ENCODE measurements around the gene CADPS. TPM values are rescaled to one million over a fixed set of nuclear protein-coding genes. Genes with fewer than 3 reads are reported as not detected.

CADPS gene
- total RNA-seq, 1 donor from 2014 or later, result 149 TPM

DNA sequence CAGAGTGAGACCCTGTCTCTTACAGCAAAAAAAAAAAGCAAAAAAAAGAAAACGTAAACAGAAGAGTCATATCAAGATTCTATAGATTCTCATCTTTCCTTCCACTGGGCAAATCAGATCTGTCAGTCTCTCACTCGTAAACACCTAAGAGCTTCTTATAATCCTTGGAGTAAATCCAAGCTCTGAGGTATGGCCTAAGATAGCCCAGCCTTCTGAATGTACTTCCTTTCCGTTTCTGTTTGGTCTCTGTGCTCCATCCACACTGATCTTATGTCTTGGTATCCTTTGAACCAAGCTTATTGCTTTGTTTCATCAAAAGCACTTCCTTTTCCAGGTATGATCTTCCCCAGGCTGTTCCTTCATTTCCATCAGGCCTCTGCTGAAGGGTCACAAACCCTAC, 137.8 kb downstream of the CADPS start:
- H3K9me3 Mint-ChIP-seq (ENCODE audit: low read depth), result peaks cover 12% of the 10 kb centered on the region
- no peak for DNase-seq (ENCODE audit: low spot score, unreplicated experiment)
- H3K27me3 Mint-ChIP-seq, result no peaks in the 10 kb centered on the region
- no peak for TF ChIP-seq CTCF (IDR thresholded peaks at IDR 0.05; ENCODE audit: unreplicated experiment)
- no peak overlapping the region for H3K4me3 Mint-ChIP-seq (ENCODE audit: low read depth)
- no peak overlapping the region for H3K27ac Mint-ChIP-seq
- H3K4me1 Mint-ChIP-seq (ENCODE audit: low read depth), result no peaks in the 10 kb centered on the region
- H3K36me3 Mint-ChIP-seq (ENCODE audit: insufficient read depth), result peaks cover 4% of the 10 kb centered on the region

DNA sequence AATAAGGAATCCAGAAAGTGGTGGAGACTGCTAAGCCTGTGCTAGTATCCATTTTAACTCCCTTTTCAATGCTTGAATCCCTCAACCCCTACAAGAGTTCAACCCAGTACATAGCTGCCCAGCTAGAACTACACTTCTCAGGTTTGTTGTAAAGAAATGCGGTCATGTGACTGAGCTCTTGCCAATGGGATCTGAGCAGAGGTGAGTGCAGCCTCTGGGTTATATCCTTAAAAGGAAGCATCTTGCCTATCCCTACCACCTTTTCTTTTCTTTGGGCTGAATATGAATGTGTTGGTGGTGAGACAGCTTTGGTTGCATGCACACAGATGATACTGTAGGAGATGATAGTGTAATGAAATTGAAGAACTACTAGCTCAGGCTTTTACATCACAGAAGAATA, 139.7 kb downstream of the CADPS start:
- Mint-ChIP-seq H3K4me3 (ENCODE audit: low read depth) (no peak overlapping the region), H3K27ac (no peak overlapping the region), H3K27me3 (no peaks in the 10 kb centered on the region), H3K36me3 (ENCODE audit: insufficient read depth) (peaks cover 3% of the 10 kb centered on the region), H3K4me1 (ENCODE audit: low read depth) (no peaks in the 10 kb centered on the region), H3K9me3 (ENCODE audit: low read depth) (peaks cover 4% of the 10 kb centered on the region)
- DNase-seq (ENCODE audit: low spot score, unreplicated experiment), result no peak
- no peak for TF ChIP-seq CTCF (IDR thresholded peaks at IDR 0.05; ENCODE audit: unreplicated experiment)

GRCh38 chr3:62732183-62732904, 142.9 kb downstream of the CADPS start:
- DNase-seq (ENCODE audit: low spot score, unreplicated experiment), result no peak
- Mint-ChIP-seq H3K9me3 (ENCODE audit: low read depth) (no peaks in the 10 kb centered on the region), H3K4me1 (ENCODE audit: low read depth) (peaks cover 4% of the 10 kb centered on the region), H3K27me3 (no peaks in the 10 kb centered on the region), H3K4me3 (ENCODE audit: low read depth) (no peak overlapping the region), H3K27ac (no peak overlapping the region), H3K36me3 (ENCODE audit: insufficient read depth) (no peaks in the 10 kb centered on the region)
- no peak for TF ChIP-seq CTCF (IDR thresholded peaks at IDR 0.05; ENCODE audit: unreplicated experiment)

- Mint-ChIP-seq H3K27ac (no peak overlapping the region), H3K36me3 (ENCODE audit: insufficient read depth) (no peaks in the 10 kb centered on the region), H3K27me3 (no peaks in the 10 kb centered on the region), H3K4me3 (ENCODE audit: low read depth) (no peak overlapping the region), H3K9me3 (ENCODE audit: low read depth) (no peaks in the 10 kb centered on the region), H3K4me1 (ENCODE audit: low read depth) (peaks cover 10% of the 10 kb centered on the region)
- no peak for TF ChIP-seq CTCF (IDR thresholded peaks at IDR 0.05; ENCODE audit: unreplicated experiment)
- DNase-seq (ENCODE audit: low spot score, unreplicated experiment), result no peak
Observed at GRCh38 chr3:62727981-62728380, 147.2 kb downstream of the CADPS start.

- no peaks in the 10 kb centered on the region for H3K27me3 Mint-ChIP-seq
- no peak for TF ChIP-seq CTCF (IDR thresholded peaks at IDR 0.05; ENCODE audit: unreplicated experiment)
- no peak overlapping the region for H3K4me3 Mint-ChIP-seq (ENCODE audit: low read depth)
- H3K36me3 Mint-ChIP-seq (ENCODE audit: insufficient read depth), result no peaks in the 10 kb centered on the region
- peaks cover 10% of the 10 kb centered on the region for H3K4me1 Mint-ChIP-seq (ENCODE audit: low read depth)
- DNase-seq (ENCODE audit: low spot score, unreplicated experiment), result no peak
- H3K27ac Mint-ChIP-seq, result no peak overlapping the region
- no peaks in the 10 kb centered on the region for H3K9me3 Mint-ChIP-seq (ENCODE audit: low read depth)
Observed at GRCh38 chr3:62727536-62727935, 147.7 kb downstream of the CADPS start.

Measured in progenitor cell of endocrine pancreas (in vitro differentiated cells).